Activated gamma-delta T cell treated with Interleukin-2 at 50 U/mL for 16 hours (primary cell): ENCODE data around the gene UBE2H.
"Not testable (repeated sequence)": the region's sequence is repeated elsewhere in the genome, so short reads cannot be mapped to it uniquely, and the experiment has no call there.

Experiments used
- DNase-seq: peaks from one replicate; pipeline ENCODE4 v3.0.0-alpha.2; 2020

The UBE2H gene

GRCh38 chr7:129804890-129805719, 147.7 kb downstream of the UBE2H start:
- no peak for DNase-seq

DNA sequence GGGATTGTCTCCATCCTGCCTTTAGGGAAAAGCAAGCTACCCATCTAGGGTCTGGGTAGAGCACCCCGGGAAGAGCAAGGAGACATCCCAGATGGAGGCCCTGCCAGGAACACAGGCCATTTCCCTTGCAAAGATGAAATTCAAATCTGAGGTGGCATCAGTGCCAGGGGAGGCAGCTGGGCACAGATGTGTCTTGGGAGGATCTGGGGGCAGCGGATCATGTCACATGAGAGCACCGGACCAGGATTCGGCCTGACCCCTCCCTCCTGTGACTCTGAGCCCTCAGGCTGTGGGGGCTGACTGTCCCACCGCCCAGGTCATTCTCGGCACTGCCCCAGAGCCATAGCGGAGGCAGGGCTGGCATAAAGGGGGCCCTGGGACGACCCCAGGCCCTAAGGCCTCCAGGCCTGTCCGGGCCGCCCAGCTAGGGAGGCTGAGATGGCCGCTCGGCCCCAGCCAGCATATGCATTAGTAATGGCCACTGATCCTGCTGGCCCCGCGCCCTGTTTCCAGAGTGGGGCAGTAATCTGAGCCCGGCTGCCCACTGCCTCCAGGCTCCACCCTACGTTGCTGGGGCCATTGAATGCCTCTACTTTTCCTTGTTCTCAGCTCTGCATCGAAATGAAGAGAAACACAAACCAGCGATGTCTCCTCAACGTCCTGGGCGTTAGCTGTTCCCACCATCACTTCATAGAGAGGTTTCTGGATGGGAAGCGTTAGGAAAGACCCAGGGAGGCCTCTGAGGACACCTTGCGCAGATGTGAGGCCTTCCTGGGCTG, 148.5 kb downstream of the UBE2H start:
- no peak for DNase-seq

DNA sequence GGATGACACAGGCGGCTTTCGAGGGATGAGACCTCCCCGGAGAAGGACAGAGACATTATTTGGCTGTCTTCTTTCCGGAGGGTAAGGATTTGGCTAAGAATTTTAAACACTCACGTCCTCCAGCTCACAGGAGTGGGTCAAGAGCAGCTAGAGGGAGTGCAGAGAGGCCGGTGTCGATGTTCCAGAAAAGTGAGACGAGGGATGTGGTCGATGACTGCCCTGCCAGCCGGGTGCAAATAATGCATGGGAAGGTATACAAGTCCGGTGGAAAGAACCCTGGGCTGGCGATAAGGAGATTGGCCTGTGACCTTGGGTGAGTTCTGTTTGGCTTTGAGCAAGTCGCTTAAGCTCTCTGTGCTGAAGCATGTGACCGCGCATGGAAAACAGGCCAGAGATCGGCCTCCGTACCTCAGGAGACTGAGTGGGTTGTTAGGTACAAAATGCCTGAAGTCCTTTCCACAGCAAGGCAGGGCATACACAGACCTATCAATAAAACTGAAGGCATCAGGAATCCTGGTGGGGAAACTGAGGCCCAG, 149.1 kb downstream of the UBE2H start:
- no peak for DNase-seq

DNA sequence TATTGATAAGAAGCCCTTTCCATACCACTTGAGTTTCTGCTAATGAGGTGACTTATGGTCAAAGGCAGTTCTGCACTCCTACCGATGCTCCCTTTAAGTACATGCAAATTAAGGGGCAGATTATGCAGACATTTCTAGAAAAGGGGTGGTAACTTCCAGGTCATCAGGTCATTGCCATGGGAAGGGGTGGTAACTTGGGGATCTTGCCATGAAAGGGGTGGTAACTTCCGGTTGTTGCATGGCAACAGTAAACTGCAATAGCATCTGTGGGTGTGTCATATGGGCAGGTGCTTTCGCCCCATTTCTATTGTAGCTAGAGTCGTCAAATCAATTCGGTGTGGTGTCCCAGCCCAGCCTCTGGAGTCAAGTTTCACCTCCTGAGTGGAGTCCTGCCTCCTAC, 150.9 kb downstream of the UBE2H start:
- no peak for DNase-seq

GRCh38 chr7:129800901-129801300, 151.9 kb downstream of the UBE2H start:
- DNase-seq: no peak

- no peak for DNase-seq
Observed at GRCh38 chr7:129799350-129799955, 153.3 kb downstream of the UBE2H start.

DNA sequence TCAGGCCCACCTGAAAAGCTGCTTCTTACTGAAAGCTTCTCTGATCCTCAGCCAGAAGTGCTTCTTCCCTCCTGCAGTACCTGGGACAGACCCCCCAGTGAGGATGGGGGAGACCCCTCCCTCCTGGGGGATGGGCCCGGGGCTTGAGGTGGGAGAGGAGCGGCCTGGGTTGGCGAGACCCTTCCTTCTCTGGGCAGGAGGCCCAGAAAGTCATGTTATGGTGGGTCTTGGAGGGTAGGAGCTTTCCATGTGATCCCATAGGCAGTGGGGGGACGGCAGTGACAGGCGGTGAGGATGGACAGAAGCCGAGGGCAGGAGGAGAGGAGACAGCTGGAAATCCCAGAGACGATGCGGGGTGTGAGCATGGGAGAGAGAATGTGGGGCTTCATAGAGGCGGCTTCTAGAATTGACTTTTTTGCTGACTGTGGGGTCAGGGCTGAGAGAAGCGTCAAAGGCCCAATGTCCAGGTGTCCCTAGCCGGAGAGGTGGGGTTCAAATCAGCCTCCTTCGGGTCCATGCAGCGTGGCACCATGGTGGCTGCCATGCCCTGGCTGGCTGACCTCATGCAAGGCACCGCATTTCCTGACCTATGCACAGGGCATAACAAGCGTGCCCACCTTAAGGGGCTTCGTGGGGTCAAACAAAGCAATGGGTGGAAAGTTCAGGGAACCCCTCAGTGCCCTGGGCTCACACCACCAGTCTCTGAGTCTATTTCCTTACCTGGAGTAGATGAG, 154.0 kb downstream of the UBE2H start:
- no peak for DNase-seq

- no peak for DNase-seq
Observed at GRCh38 chr7:129797214-129797789, 155.5 kb downstream of the UBE2H start.

GRCh38 chr7:129796186-129796775, 156.5 kb downstream of the UBE2H start:
- no peak for DNase-seq

DNA sequence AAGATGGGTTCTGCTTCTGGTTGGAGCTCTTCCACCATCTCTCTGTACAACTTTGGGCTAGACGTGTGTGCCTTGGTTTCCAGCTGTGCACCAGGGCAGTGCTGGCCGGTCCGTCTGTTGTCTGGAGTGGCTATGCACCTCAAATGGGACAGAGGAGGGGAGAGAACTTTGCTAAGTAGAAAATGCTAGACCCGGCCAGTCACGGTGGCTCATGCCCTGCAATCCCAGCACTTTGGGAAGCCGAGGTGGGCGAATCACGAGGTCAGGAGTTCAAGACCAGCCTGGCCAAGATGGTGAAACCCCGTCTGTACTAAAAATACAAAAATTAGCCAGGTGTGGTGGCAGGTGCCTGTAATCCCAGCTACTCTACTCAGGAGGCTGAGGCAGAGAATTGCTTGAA, 158.3 kb downstream of the UBE2H start:
- not testable (repeated sequence) for DNase-seq

- no peak for DNase-seq
Observed at GRCh38 chr7:129793506-129794310, 159.1 kb downstream of the UBE2H start.

DNA sequence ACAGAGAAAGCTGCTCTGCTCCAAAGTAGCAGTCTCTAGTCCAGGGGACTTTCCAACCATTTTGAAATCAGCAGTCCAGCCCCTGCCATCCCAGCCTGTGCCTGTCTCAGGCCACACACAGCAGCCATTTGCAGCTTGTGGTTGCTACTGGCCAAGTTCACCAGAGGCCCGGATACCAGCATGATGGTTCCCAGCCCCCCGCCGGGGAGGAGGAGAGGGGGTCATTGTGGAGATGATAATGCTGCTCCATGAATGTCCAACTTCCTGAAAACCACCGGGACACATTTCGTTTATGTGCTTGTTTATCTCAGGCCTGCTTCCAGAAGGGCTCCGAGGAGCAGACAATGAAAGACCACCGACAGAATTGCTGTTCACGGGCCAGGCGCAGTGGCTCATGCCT, 160.0 kb downstream of the UBE2H start:
- DNase-seq: no peak

- DNase-seq: no peak
Observed at GRCh38 chr7:129790136-129790535, 162.6 kb downstream of the UBE2H start.

GRCh38 chr7:129789652-129790051, 163.1 kb downstream of the UBE2H start:
- DNase-seq: no peak

GRCh38 chr7:129789000-129789399, 163.8 kb downstream of the UBE2H start:
- DNase-seq: no peak

- no peak for DNase-seq
Observed at GRCh38 chr7:129786825-129787563, 165.8 kb downstream of the UBE2H start.

DNA sequence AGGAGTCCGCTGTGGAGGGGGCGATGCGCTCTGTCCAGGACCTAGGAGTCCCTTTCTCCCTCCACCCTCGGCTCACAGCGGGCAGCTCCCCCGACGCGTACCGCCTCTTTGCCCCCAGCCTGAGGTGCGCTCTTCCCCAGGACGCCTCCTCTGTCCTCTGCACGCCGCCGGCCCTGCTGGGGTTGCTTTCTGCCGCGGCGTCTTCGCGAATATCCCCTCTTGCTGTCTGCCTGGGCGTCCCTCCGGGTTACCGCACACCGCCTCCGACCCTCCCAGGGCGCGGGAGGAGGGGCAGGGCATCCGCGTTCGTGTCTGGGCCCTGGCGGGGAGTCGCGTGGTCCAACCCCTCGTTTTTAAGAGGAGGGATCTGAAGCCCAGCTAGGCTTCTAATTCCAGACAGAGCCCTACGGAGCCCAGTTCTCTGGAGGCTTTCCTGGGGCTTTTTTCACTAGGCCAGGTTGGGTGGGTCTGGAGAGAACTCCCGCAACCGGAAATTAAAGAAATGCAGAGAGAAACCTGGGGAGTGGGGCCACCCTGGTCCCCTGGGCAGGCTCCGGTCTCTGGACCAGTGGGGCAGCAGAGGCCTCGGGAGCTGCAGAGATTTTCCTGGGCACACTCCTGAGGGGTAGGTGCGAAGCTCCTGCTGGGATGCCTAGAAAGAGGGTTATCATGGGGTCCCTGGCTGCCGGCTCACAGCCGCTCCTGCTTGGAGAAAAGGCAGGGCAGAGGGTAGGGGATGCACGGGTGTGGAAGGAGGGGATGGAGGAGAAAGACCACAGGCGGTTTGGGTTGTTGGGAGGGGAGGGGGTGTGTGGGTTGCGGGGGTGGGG, 166.9 kb downstream of the UBE2H start:
- no peak for DNase-seq

DNA sequence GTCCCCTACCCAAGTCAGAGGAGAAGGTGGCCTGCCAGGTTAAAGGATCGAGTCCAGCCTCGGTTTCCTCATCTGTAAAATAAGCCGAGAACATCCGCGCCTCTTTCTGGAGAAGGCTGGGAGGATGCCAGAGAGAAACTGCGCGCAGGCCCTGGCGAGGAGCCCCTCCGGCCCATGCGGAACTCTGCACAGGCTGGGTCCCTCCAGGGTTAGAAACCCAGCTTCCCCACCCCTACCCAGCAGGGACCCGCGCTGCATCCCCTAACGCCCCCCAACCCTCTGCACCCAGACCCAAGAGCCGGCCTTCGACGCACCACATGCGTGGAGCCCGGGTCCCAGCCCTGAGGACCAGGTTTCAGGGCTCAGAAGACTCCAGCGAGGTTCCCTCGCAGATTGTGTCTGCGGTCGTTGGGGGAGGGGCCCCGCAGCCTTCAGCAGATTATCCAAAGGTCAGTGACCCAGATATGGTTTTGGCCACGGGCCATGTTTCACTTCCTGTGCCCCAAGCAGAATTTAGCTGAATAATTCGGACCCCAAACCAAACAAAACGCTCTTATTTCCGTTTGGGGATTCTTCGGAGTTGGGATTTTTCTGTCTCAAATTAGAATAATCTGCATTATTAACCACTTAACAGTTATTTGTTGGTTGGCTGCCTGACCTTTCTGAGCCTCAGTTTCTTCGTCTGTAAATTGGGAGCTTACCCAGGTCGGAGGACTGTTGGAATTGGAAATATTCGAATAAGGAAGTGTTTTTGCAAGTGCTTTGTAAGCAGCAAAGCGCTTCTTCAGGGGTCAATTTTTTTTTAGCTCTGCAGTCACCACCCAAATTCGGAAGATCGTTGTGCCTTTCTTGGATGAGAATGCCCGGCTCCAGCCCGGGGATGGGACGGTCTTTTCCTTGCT, 167.7 kb downstream of the UBE2H start:
- no peak for DNase-seq
